Measurements from ENCODE around the gene FLCN.

Gene FLCN

GRCh38 chr17:17235212-17236174 lies 1.5 kb downstream of the FLCN start:
- DNase-seq = peak in 4 of 14 donors; percentile 23 to 60 (median 34)

GRCh38 chr17:17232303-17232621 lies 4.7 kb downstream of the FLCN start:
- DNase-seq = no peak

GRCh38 chr17:17231621-17232302 lies 5.2 kb downstream of the FLCN start:
- peak in 1 of 14 donors; percentile 65 for DNase-seq

- DNase-seq = no peak
Observed at GRCh38 chr17:17229416-17230384, 7.3 kb downstream of the FLCN start.

GRCh38 chr17:17228521-17229279 lies 8.3 kb downstream of the FLCN start:
- DNase-seq = peak in 2 of 14 donors; percentile 19 to 26

- peak in 1 of 14 donors; percentile 14 for DNase-seq
Observed at GRCh38 chr17:17227608-17228520, 9.1 kb downstream of the FLCN start.

- no peak for DNase-seq
Observed at GRCh38 chr17:17226451-17227265, 10.3 kb downstream of the FLCN start.

- DNase-seq = peak in 1 of 14 donors; percentile 43
Observed at GRCh38 chr17:17225901-17226300, 11.1 kb downstream of the FLCN start.

- peak in 1 of 14 donors; percentile 39 for DNase-seq
Observed at GRCh38 chr17:17224137-17224536, 12.8 kb downstream of the FLCN start.

- DNase-seq = no peak
Observed at GRCh38 chr17:17223736-17224135, 13.2 kb downstream of the FLCN start.

- peak in 1 of 14 donors; percentile 79 for DNase-seq
Observed at GRCh38 chr17:17221329-17221728, 15.6 kb downstream of the FLCN start.

- DNase-seq = peak in 1 of 14 donors; percentile 72
Observed at GRCh38 chr17:17220529-17220928, 16.4 kb downstream of the FLCN start.

- no peak for DNase-seq
Observed at GRCh38 chr17:17217995-17218394, 19.0 kb downstream of the FLCN start.

- DNase-seq = peak in 1 of 14 donors; percentile 24
Observed at GRCh38 chr17:17216776-17217175, 20.2 kb downstream of the FLCN start.

- no peak for DNase-seq
Observed at GRCh38 chr17:17216236-17216635, 20.7 kb downstream of the FLCN start.

GRCh38 chr17:17215575-17215974 lies 21.4 kb downstream of the FLCN start:
- no peak for DNase-seq

- no peak for DNase-seq
Observed at GRCh38 chr17:17214646-17215436, 22.1 kb downstream of the FLCN start.

- DNase-seq = no peak
Observed at GRCh38 chr17:17213775-17214174, 23.2 kb downstream of the FLCN start.

- no peak for DNase-seq
Observed at GRCh38 chr17:17207998-17208397, 29.0 kb downstream of the FLCN start.

Data from C1 segment of cervical spinal cord (tissue), 14 donors.